ENCODE data around the gene COX7A2L. TPM values are rescaled to one million over a fixed set of nuclear protein-coding genes. Genes with fewer than 3 reads are reported as not detected.

Gene COX7A2L
- total RNA-seq, 1 experiment from 2014 or later: 144 TPM

DNA sequence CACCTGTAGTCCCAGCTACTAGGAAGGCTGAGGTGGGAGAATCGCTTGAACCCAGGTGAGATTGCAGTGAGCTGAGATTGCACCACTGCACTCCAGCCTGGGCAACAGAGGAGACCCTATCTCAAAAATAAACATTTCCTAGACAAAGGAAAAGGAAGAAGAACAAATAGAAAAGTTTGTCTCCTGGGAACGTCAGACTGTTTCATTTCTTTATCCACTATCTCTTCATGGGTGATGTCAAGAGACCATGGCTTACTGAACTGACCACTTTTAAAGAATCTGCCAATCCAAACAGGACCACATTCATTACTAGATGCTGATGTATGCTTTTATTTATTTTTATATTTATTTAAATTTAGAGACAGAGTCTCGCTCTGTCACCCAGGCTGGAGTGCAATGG, 26.8 kb downstream of the COX7A2L start:
- no peaks in the 10 kb centered on the region for H3K9me3 ChIP-seq (ENCODE audit: insufficient read depth, low read depth)
- H3K4me1 ChIP-seq (replicated peaks; ENCODE audit: insufficient read depth): no peaks in the 10 kb centered on the region
- H3K4me2 ChIP-seq: no peak overlapping the region
- intact Hi-C loops (cut with micrococcal nuclease; ENCODE audit: unreplicated experiment): no loop called here
- TF ChIP-seq CTCF (conservative IDR thresholded peaks at IDR 0.05): no peak
- TF ChIP-seq EZH2 (IDR thresholded peaks at IDR 0.05; ENCODE audit: low read depth): no peak
- H3F3A ChIP-seq (ENCODE audit: insufficient read depth, low read depth): peaks cover 9% of the 10 kb centered on the region; the same call in 1 of the 2 replicates
- ChIA-PET CTCF (interaction anchor here (0.6 kb wide), 1 partner anchor 28 kb away, joined by 3 read pairs; no protein-coding TSS in a partner anchor), POLR2A (ENCODE audit: unreplicated experiment) (no interaction called here)
- H3K27me3 ChIP-seq (ENCODE audit: insufficient read depth, low read depth): no peaks in the 10 kb centered on the region
- H3K79me2 ChIP-seq (ENCODE audit: low read depth): no peaks in the 10 kb centered on the region
- no peaks in the 10 kb centered on the region for H3K9me2 ChIP-seq (ENCODE audit: insufficient read depth)
- DNase-seq: no peak
- H4K20me1 ChIP-seq (ENCODE audit: insufficient read depth): no peaks in the 10 kb centered on the region; the same call in 1 of the 2 replicates
- peaks cover 39% of the 10 kb centered on the region for H3K36me3 ChIP-seq (ENCODE audit: low read depth)
- no peak overlapping the region for H2AFZ ChIP-seq
- BruUV-seq (replicated peaks): no TSS peak
- H3K27ac ChIP-seq: no peak overlapping the region
- H3K4me3 ChIP-seq: no peak overlapping the region

DNA sequence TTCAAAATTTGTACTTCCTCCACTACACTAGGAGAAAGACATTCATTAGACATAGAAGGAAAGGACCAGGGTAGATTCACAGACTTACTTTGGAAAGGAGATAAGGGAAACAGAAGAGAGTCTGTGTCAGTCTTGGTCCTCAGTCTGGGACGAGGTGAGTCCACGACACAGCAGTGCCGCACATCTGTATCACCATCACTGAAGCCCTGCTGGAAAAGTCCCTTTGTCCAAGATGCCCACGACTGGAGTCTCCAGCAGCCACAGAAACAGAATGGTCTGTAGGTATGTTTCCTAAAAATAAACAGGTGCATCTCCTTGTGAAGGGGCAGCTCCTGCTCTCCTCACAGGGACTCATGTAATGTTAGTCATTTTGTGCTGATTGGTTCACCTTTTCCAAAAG, 27.4 kb downstream of the COX7A2L start:
- BruUV-seq (replicated peaks): no TSS peak
- POLR2A ChIA-PET (ENCODE audit: unreplicated experiment): no interaction called here
- intact Hi-C loops (cut with micrococcal nuclease; ENCODE audit: unreplicated experiment): no loop called here
- H3K9me2 ChIP-seq (ENCODE audit: insufficient read depth): no peaks in the 10 kb centered on the region
- TF ChIP-seq EZH2 (IDR thresholded peaks at IDR 0.05; ENCODE audit: low read depth) (no peak), CTCF (conservative IDR thresholded peaks at IDR 0.05) (no peak)
- no peaks in the 10 kb centered on the region for H3K79me2 ChIP-seq (ENCODE audit: low read depth)
- no peak for DNase-seq
- H3K36me3 ChIP-seq (ENCODE audit: low read depth): peaks cover 39% of the 10 kb centered on the region
- H4K20me1 ChIP-seq (ENCODE audit: insufficient read depth): no peaks in the 10 kb centered on the region; the same call in 1 of the 2 replicates
- H3K9me3 ChIP-seq (ENCODE audit: insufficient read depth, low read depth): no peaks in the 10 kb centered on the region
- H2AFZ ChIP-seq: no peak overlapping the region
- CTCF ChIA-PET: interaction anchor here (0.6 kb wide), 1 partner anchor 28 kb away, joined by 3 read pairs; no protein-coding TSS in a partner anchor
- H3K27me3 ChIP-seq (ENCODE audit: insufficient read depth, low read depth): no peaks in the 10 kb centered on the region
- no peak overlapping the region for H3K4me3 ChIP-seq
- H3K27ac ChIP-seq: no peak overlapping the region
- H3K4me1 ChIP-seq (replicated peaks; ENCODE audit: insufficient read depth): no peaks in the 10 kb centered on the region
- H3F3A ChIP-seq (ENCODE audit: insufficient read depth, low read depth): peaks cover 13% of the 10 kb centered on the region
- no peak overlapping the region for H3K4me2 ChIP-seq

DNA sequence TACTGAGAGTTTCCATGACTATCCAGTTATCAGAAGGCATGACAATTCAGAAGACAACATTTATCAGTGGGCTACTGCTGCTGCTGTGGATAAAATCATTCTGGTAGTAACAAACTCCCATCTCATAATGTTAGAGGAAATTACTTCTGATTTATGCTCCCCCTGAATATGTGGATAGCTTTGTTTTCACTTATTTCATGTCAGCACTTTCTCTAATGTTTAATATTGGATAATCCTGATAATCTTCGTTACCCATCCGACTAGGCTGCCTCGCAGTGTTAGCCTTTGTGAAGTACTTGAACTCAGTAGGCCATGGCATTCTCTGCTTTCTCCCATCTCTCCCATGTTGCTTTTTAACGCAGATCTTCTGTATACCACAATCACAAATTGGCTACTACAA, 28.4 kb downstream of the COX7A2L start:
- Histone ChIP-seq H4K20me1 (ENCODE audit: insufficient read depth) (no peaks in the 10 kb centered on the region; the same call in 1 of the 2 replicates), H3K4me2 (no peak overlapping the region), H2AFZ (no peak overlapping the region), H3K4me1 (replicated peaks; ENCODE audit: insufficient read depth) (no peaks in the 10 kb centered on the region), H3K4me3 (no peak overlapping the region), H3K27ac (no peak overlapping the region), H3K79me2 (ENCODE audit: low read depth) (no peaks in the 10 kb centered on the region), H3K36me3 (ENCODE audit: low read depth) (peaks cover 39% of the 10 kb centered on the region), H3K9me2 (ENCODE audit: insufficient read depth) (no peaks in the 10 kb centered on the region), H3K9me3 (ENCODE audit: insufficient read depth, low read depth) (no peaks in the 10 kb centered on the region), H3K27me3 (ENCODE audit: insufficient read depth, low read depth) (no peaks in the 10 kb centered on the region), H3F3A (ENCODE audit: insufficient read depth, low read depth) (peaks cover 18% of the 10 kb centered on the region)
- DNase-seq: no peak
- ChIA-PET POLR2A (ENCODE audit: unreplicated experiment) (no interaction called here), CTCF (no interaction called here)
- TF ChIP-seq EZH2 (IDR thresholded peaks at IDR 0.05; ENCODE audit: low read depth) (no peak), CTCF (conservative IDR thresholded peaks at IDR 0.05) (no peak)
- intact Hi-C loops (cut with micrococcal nuclease; ENCODE audit: unreplicated experiment): no loop called here
- BruUV-seq (replicated peaks): no TSS peak
